ENCODE measurements around the gene F3. TPM values are rescaled to one million over a fixed set of nuclear protein-coding genes. Genes with fewer than 3 reads are reported as not detected.

Gene F3
- total and polyA plus RNA-seq, 2 of the 13 experiments (the other 11 are each of a cell fraction or from before 2014, with no cell fraction given) = 5.8 to 9.0 TPM

DNA sequence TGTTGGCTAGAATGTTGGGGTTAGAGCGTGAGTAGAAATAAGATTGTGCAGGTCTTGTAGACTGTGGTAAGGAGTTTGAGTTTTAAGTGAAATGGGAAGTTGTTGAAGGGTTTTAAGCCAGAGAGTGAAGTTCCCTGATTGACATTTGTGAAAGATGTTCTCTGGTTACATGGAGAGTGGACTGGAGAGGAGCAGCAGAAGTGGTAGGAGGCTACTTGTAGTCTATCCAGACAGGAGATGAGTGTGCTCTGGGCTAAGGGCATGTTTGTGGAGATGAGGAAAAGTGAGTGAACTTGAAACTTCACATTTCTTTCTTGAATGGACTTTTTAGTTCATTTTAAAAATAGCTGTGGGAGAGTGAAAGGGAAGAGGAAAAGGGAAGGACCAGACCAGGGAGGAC is 37.0 kb downstream of the F3 start:
- no TSS peak for BruUV-seq (replicated peaks)
- H3K4me3 ChIP-seq (replicated peaks in 1 of 3; ENCODE audit: insufficient read depth in 1 of 3, low read depth in 2 of 3, low read length in 3 of 3) = no peak overlapping the region
- no peaks in the 10 kb centered on the region for H3K4me1 ChIP-seq (ENCODE audit: insufficient read depth, low read length)
- no peaks in the 10 kb centered on the region for H3K79me2 ChIP-seq (ENCODE audit: insufficient read depth, low read length)
- no peak overlapping the region for H3K27ac ChIP-seq (ENCODE audit: extremely low read length, insufficient read depth, low read length)
- peaks cover 5 to 46% of the 10 kb centered on the region in 2 experiments for H3K36me3 ChIP-seq (replicated peaks in 1 of 2; ENCODE audit: control insufficient read depth in 1 of 2, insufficient read depth in 2 of 2, low read length in 2 of 2)
- H3K9me3 ChIP-seq (ENCODE audit: low read length) = no peaks in the 10 kb centered on the region
- no peaks in the 10 kb centered on the region; a peak in 1 of 5 replicates for H3K27me3 ChIP-seq (ENCODE audit: control insufficient read depth in 1 of 2, insufficient read depth in 2 of 2, low read length in 2 of 2)
- intact Hi-C loops (cut with micrococcal nuclease; ENCODE audit: unreplicated experiment) (no loop called here), in situ Hi-C loops (cut with HindIII; ENCODE audit: extremely low pct_ligation_motif_present, low pct_unique_long_range_greater_than_20kb) (no loop called here)
- POLR2A ChIA-PET = no interaction called here
- TF ChIP-seq SALL1 (CRISPR knock-in tag; IDR thresholded peaks at IDR 0.05) (no peak), TAF15 (IDR thresholded peaks at IDR 0.05; ENCODE audit: low read depth, low read length, poor library complexity, severe bottlenecking) (no peak), RBM22 (optimal IDR thresholded peaks at IDR 0.05; ENCODE audit: low read length) (peak; percentile 76)
- no peaks in the 10 kb centered on the region for H4K20me1 ChIP-seq (ENCODE audit: insufficient read depth, low read length)
- FAIRE-seq = no peak
- H2AFZ ChIP-seq (ENCODE audit: low read length) = no peak overlapping the region
- CTCF ChIA-PET (ENCODE audit: low intra/inter-chr PET ratio, low total read pairs) = no interaction called here
- 100% methylated on average over 1 of the region's 1 CpG for WGBS (ENCODE audit: low lambda C conversion rate)
- no peak overlapping the region for H3K4me2 ChIP-seq (ENCODE audit: low read depth, low read length)
- no peak for DNase-seq (ENCODE audit: low spot score)
- ATAC-seq = no peak; the same call in 2 of the 3 replicates
- no peak overlapping the region for H3K9ac ChIP-seq (ENCODE audit: insufficient read depth, low read depth, low read length)

DNA sequence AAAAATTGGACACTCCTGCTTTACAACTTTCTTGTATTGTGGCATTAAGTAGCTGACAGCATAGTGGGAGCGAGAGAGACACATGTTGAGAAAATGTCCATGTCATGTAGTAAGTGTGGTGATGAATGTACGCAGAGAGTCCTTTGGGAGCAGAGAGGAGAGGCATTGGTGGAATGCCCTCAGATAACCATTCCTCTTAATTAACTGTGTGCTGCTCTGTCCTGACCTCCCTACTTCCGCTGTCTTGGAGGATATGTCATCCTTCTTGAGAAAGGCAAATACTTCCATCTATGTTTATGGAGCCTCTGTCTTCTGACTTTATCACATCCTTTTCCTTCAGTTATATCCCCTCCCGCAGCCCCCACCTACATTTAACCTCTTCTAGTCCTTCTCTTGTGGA is 38.4 kb downstream of the F3 start:
- ATAC-seq (no peak), DNase-seq (ENCODE audit: low spot score) (no peak), FAIRE-seq (no peak)
- Histone ChIP-seq H3K9ac (ENCODE audit: insufficient read depth, low read depth, low read length) (no peak overlapping the region), H2AFZ (ENCODE audit: low read length) (no peak overlapping the region), H3K36me3 (replicated peaks in 1 of 2; ENCODE audit: control insufficient read depth in 1 of 2, insufficient read depth in 2 of 2, low read length in 2 of 2) (peaks cover 7 to 59% of the 10 kb centered on the region in 2 experiments), H3K4me2 (ENCODE audit: low read depth, low read length) (no peak overlapping the region), H3K4me3 (replicated peaks in 1 of 3; ENCODE audit: insufficient read depth in 1 of 3, low read depth in 2 of 3, low read length in 3 of 3) (no peak overlapping the region), H3K4me1 (ENCODE audit: insufficient read depth, low read length) (no peaks in the 10 kb centered on the region), H3K27me3 (ENCODE audit: control insufficient read depth in 1 of 2, insufficient read depth in 2 of 2, low read length in 2 of 2) (no peaks in the 10 kb centered on the region; a peak in 1 of 5 replicates), H3K27ac (ENCODE audit: extremely low read length, insufficient read depth, low read length) (no peak overlapping the region), H4K20me1 (ENCODE audit: insufficient read depth, low read length) (no peaks in the 10 kb centered on the region), H3K9me3 (ENCODE audit: low read length) (no peaks in the 10 kb centered on the region), H3K79me2 (ENCODE audit: insufficient read depth, low read length) (no peaks in the 10 kb centered on the region)
- in situ Hi-C loops (cut with HindIII; ENCODE audit: extremely low pct_ligation_motif_present, low pct_unique_long_range_greater_than_20kb) = no loop called here
- CTCF ChIA-PET (ENCODE audit: low intra/inter-chr PET ratio, low total read pairs) = no interaction called here
- TF ChIP-seq SOX5 (CRISPR knock-in tag; IDR thresholded peaks at IDR 0.05; ENCODE audit: borderline replicate concordance) (no peak), PRMT3 (CRISPR knock-in tag; IDR thresholded peaks at IDR 0.05; ENCODE audit: borderline replicate concordance, low read depth) (no peak), SP2 (CRISPR knock-in tag; IDR thresholded peaks at IDR 0.05) (no peak), ZNF468 (CRISPR knock-in tag; IDR thresholded peaks at IDR 0.05) (no peak), PAX8 (CRISPR knock-in tag; IDR thresholded peaks at IDR 0.05; ENCODE audit: borderline replicate concordance) (no peak), TCF7L2 (IDR thresholded peaks at IDR 0.05; ENCODE audit: low read depth, low read length) (no peak), RARA (CRISPR knock-in tag; IDR thresholded peaks at IDR 0.05) (no peak), NR3C1 (CRISPR knock-in tag; IDR thresholded peaks at IDR 0.05) (no peak), ZNF562 (CRISPR knock-in tag; IDR thresholded peaks at IDR 0.05; ENCODE audit: borderline replicate concordance) (no peak), RCOR2 (CRISPR knock-in tag; IDR thresholded peaks at IDR 0.05) (no peak)
- POLR2A ChIA-PET = no interaction called here
- BruUV-seq (replicated peaks) = no TSS peak
- WGBS (ENCODE audit: low lambda C conversion rate) = 98% methylated on average over 4 of the region's 4 CpGs
- intact Hi-C loops (cut with micrococcal nuclease; ENCODE audit: unreplicated experiment) = no loop called here
